Neutrophil (primary cell): ENCODE measurements around the gene ARID5B.

Source experiments
- H3K27ac ChIP-seq: fragments of 200-600 bp; sonication (generic); 2 replicates; pipeline ENCODE4 v1.5.1; 2016; ENCODE audit warnings: mild to moderate bottlenecking, moderate library complexity
- H3K27me3 ChIP-seq: fragments of 200-600 bp; sonication (generic); 2 replicates; pipeline ENCODE4 v1.6.0; 2016; ENCODE audit warnings: mild to moderate bottlenecking
- H3K36me3 ChIP-seq: fragments of 200-600 bp; sonication (generic); 2 replicates; pipeline ENCODE4 v1.5.1; 2017
- H3K4me1 ChIP-seq, 2 experiments: fragments of 200-600 bp in 1 of 2; sonication (generic) in 1 of 2; 1 replicate in 1 of 2; 2 replicates in 1 of 2; pipeline versions ENCODE4 v1.5.1 to v1.6.1; 2013 to 2016; ENCODE audit warnings: low read depth in 1 of 2, low read length in 1 of 2, mild to moderate bottlenecking in 1 of 2, moderate library complexity in 1 of 2; ENCODE audit not compliant: control insufficient read depth in 1 of 2, insufficient read depth in 1 of 2
- H3K4me3 ChIP-seq, 2 experiments: fragments of 200-600 bp in 1 of 2; sonication (generic) in 1 of 2; 1 replicate in 1 of 2; 2 replicates in 1 of 2; pipeline ENCODE4 v1.5.1; 2013 to 2016; ENCODE audit warnings: low read depth in 1 of 2, low read length in 1 of 2, mild to moderate bottlenecking in 1 of 2, moderate library complexity in 1 of 2
- H3K9me3 ChIP-seq: fragments of 200-600 bp; sonication (generic); 2 replicates; pipeline ENCODE4 v1.5.1; 2016
- CTCF ChIP-seq: fragments of 200-600 bp; sonication (generic); IDR thresholded peaks from 2 replicates; pipeline ENCODE4 v1.5.1; 2016; ENCODE audit warnings: antibody characterized with exemption

ARID5B gene

GRCh38 chr10:61995220-61995503 lies 93.7 kb downstream of the ARID5B start:
- Histone ChIP-seq H3K27ac (no peak overlapping the region), H3K4me3 (no peak overlapping the region), H3K36me3 (no peaks in the 10 kb centered on the region), H3K27me3 (no peaks in the 10 kb centered on the region), H3K9me3 (no peaks in the 10 kb centered on the region), H3K4me1 (peaks cover 52 to 56% of the 10 kb centered on the region in 2 experiments)
- no peak for TF ChIP-seq CTCF

- H3K4me1 ChIP-seq, result peaks cover 20 to 25% of the 10 kb centered on the region in 2 experiments
- H3K27ac ChIP-seq, result peak overlapping the region; percentile 68
- no peak for TF ChIP-seq CTCF
- no peaks in the 10 kb centered on the region for H3K36me3 ChIP-seq
- no peaks in the 10 kb centered on the region for H3K27me3 ChIP-seq
- H3K9me3 ChIP-seq, result no peaks in the 10 kb centered on the region
- no peak overlapping the region for H3K4me3 ChIP-seq
Measured at GRCh38 chr10:61998937-61999336, 97.4 kb downstream of the ARID5B start.

- Histone ChIP-seq H3K36me3 (no peaks in the 10 kb centered on the region), H3K27me3 (no peaks in the 10 kb centered on the region), H3K4me3 (no peak overlapping the region), H3K27ac (no peak overlapping the region), H3K4me1 (peaks cover 25 to 29% of the 10 kb centered on the region in 2 experiments), H3K9me3 (no peaks in the 10 kb centered on the region)
- TF ChIP-seq CTCF, result no peak
Measured at GRCh38 chr10:62000037-62000603, 98.6 kb downstream of the ARID5B start.

GRCh38 chr10:62000726-62001125 lies 99.2 kb downstream of the ARID5B start:
- no peak for TF ChIP-seq CTCF
- no peaks in the 10 kb centered on the region for H3K27me3 ChIP-seq
- no peak overlapping the region for H3K27ac ChIP-seq
- H3K4me3 ChIP-seq, result no peak overlapping the region
- H3K4me1 ChIP-seq, result peaks cover 27 to 30% of the 10 kb centered on the region in 2 experiments
- H3K36me3 ChIP-seq, result no peaks in the 10 kb centered on the region
- H3K9me3 ChIP-seq, result no peaks in the 10 kb centered on the region

- Histone ChIP-seq H3K36me3 (no peaks in the 10 kb centered on the region), H3K9me3 (no peaks in the 10 kb centered on the region), H3K27me3 (no peaks in the 10 kb centered on the region), H3K27ac (no peak overlapping the region), H3K4me3 (no peak overlapping the region), H3K4me1 (peaks cover 27 to 30% of the 10 kb centered on the region in 2 experiments)
- no peak for TF ChIP-seq CTCF
Measured at GRCh38 chr10:62001898-62002297, 100.4 kb downstream of the ARID5B start.

- no peak for TF ChIP-seq CTCF
- Histone ChIP-seq H3K9me3 (no peaks in the 10 kb centered on the region), H3K27ac (no peak overlapping the region), H3K36me3 (no peaks in the 10 kb centered on the region), H3K4me3 (no peak overlapping the region), H3K4me1 (peaks cover 27 to 30% of the 10 kb centered on the region in 2 experiments), H3K27me3 (no peaks in the 10 kb centered on the region)
Measured at GRCh38 chr10:62002753-62003152, 101.3 kb downstream of the ARID5B start.
